Measurements from ENCODE around the gene EVC.

DNA sequence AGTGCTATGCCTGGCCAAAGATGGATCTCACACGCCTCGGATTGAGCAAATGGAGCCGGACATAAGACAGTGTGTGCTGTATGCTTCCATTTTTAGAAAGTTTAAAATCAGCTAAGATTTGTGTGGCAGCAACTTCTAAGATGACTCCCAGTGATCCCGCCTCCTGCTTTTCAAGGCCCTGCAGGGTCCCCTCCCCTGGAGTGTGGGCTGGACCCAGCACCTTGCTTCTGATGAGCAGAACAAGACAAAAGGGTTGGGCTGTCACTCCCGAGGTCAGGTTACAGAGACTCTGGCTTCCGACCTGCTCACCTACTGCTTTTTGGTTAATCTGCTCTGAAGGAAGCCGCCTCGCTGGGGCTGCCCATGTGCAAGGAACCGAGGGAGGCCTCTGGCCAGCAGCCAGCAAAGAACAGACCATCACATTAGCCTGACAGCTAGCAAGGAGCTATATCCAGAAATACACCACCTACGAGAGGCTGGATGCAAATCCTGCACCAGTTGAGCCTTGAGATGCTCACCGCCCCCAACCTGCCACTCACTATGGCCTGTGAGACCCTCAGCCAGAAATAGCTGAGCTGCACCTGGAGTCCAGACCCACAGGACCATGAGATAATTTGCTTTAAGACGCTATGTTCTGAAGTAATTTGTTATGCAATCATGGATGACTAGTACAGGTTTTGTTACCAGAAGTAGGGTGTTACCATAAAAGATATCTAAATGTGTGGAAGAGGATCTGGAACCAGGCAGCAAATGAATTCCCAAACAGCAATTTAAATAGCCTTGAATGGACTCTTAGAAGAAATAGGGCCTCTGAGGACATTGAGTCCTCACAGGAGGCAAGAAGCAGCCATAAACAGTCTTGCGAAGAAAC, 134.3 kb downstream of the EVC start:
- TF ChIP-seq POLR2A (IDR thresholded peaks at IDR 0.05; ENCODE audit: control extremely low read depth in 1 of 2, low read depth in 2 of 2, low read length in 2 of 2) = no peak
- TF ChIP-seq YY1 (IDR thresholded peaks at IDR 0.05; ENCODE audit: low read depth, low read length) = no peak
- TF ChIP-seq RXRA (IDR thresholded peaks at IDR 0.05; ENCODE audit: insufficient read depth, low read depth, low read length) = no peak
- TF ChIP-seq EZH2 (IDR thresholded peaks at IDR 0.05; ENCODE audit: low read depth, low read length, severe bottlenecking) = no peak
- TF ChIP-seq CTCF (IDR thresholded peaks at IDR 0.05; ENCODE audit: control extremely low read depth in 1 of 3, insufficient read depth in 1 of 3, low read depth in 1 of 3, low read length in 3 of 3) = no peak
- TF ChIP-seq RFX5 (IDR thresholded peaks at IDR 0.05; ENCODE audit: borderline replicate concordance, low read depth, low read length) = no peak
- no peak for TF ChIP-seq MAX (IDR thresholded peaks at IDR 0.05)
- no peak for TF ChIP-seq TCF12 (IDR thresholded peaks at IDR 0.05; ENCODE audit: low read depth, low read length)
- TF ChIP-seq JUN (IDR thresholded peaks at IDR 0.05; ENCODE audit: low read depth, low read length) = no peak
- TF ChIP-seq, protein P1, sequence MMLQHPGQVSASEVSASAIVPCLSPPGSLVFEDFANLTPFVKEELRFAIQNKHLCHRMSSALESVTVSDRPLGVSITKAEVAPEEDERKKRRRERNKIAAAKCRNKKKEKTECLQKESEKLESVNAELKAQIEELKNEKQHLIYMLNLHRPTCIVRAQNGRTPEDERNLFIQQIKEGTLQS (IDR thresholded peaks at IDR 0.05; ENCODE audit: insufficient read depth, low read depth, low read length) = no peak
- no peak for TF ChIP-seq CHD2 (IDR thresholded peaks at IDR 0.05; ENCODE audit: low read length)
- TF ChIP-seq TBP (IDR thresholded peaks at IDR 0.05; ENCODE audit: low read depth, low read length) = no peak

All from H1 (cell line).